Left hindlimb (tissue), 1 donor: Measurements from ENCODE around the gene CDK5R2.
"Not testable (repeated sequence)": the region's sequence is repeated elsewhere in the genome, so short reads cannot be mapped to it uniquely, and the experiment has no call there.

Experiments used
- DNase-seq: peaks from one replicate; pipeline ENCODE4 v3.0.0-alpha.2; 2018

Gene CDK5R2

GRCh38 chr2:218959141-218959731 lies at the start of gene CDK5R2:
CDK5R2 (plus strand) TSS chr2:218959666; CDS start chr2:218959821, 155 bp downstream.
- peak; percentile 84 for DNase-seq

- no peak for DNase-seq
Measured at GRCh38 chr2:218910741-218911140, 48.7 kb upstream of the CDK5R2 start.

- DNase-seq, result no peak
Measured at GRCh38 chr2:218920504-218920903, 39.0 kb upstream of the CDK5R2 start.

GRCh38 chr2:218924757-218925156 lies 34.7 kb upstream of the CDK5R2 start:
- no peak for DNase-seq

GRCh38 chr2:218925434-218925833 lies 34.0 kb upstream of the CDK5R2 start:
- DNase-seq, result no peak

GRCh38 chr2:218927422-218927821 lies 32.0 kb upstream of the CDK5R2 start:
- no peak for DNase-seq

GRCh38 chr2:218927876-218928275 lies 31.6 kb upstream of the CDK5R2 start:
- DNase-seq, result no peak

GRCh38 chr2:218930488-218930887 lies 29.0 kb upstream of the CDK5R2 start:
- not testable (repeated sequence) for DNase-seq

GRCh38 chr2:218931751-218932150 lies 27.7 kb upstream of the CDK5R2 start:
- DNase-seq, result not testable (repeated sequence)

GRCh38 chr2:218944759-218945404 lies 14.6 kb upstream of the CDK5R2 start:
- DNase-seq, result no peak

- DNase-seq, result no peak
Measured at GRCh38 chr2:218946621-218947020, 12.8 kb upstream of the CDK5R2 start.

GRCh38 chr2:218952160-218952559 lies 7.3 kb upstream of the CDK5R2 start:
- no peak for DNase-seq

- DNase-seq, result no peak
Measured at GRCh38 chr2:218953366-218953954, 6.0 kb upstream of the CDK5R2 start.

- DNase-seq, result no peak
Measured at GRCh38 chr2:218954541-218955300, 4.7 kb upstream of the CDK5R2 start.

- DNase-seq, result no peak
Measured at GRCh38 chr2:218956039-218956438, 3.4 kb upstream of the CDK5R2 start.

- no peak for DNase-seq
Measured at GRCh38 chr2:218957671-218958070, 1.8 kb upstream of the CDK5R2 start.

- no peak for DNase-seq
Measured at GRCh38 chr2:218958276-218958675, 1.2 kb upstream of the CDK5R2 start.

GRCh38 chr2:218959761-218960308 lies 369 bp downstream of the CDK5R2 start:
- no peak for DNase-seq

- no peak for DNase-seq
Measured at GRCh38 chr2:218960309-218961165, 1.1 kb downstream of the CDK5R2 start.

GRCh38 chr2:218961229-218961628 lies 1.8 kb downstream of the CDK5R2 start:
- no peak for DNase-seq

GRCh38 chr2:218961651-218962570 lies 2.4 kb downstream of the CDK5R2 start:
- DNase-seq, result no peak
